Measurements from ENCODE around the gene ASB10. TPM values are rescaled to one million over a fixed set of nuclear protein-coding genes. Genes with fewer than 3 reads are reported as not detected.

Gene ASB10
- total and polyA plus RNA-seq, 2 of the 13 experiments (the other 11 are each of a cell fraction or from before 2014, with no cell fraction given), result not detected

- TF ChIP-seq E2F1 (CRISPR knock-in tag; IDR thresholded peaks at IDR 0.05), result 0 out of 2 replicates have a peak, but pooled peaks have one; percentile 18
- no peak for TF ChIP-seq HNF1B (CRISPR knock-in tag; IDR thresholded peaks at IDR 0.05)
- no peak for TF ChIP-seq ZBTB34 (CRISPR knock-in tag; IDR thresholded peaks at IDR 0.05)
- no peak for TF ChIP-seq ZNF782 (CRISPR knock-in tag; IDR thresholded peaks at IDR 0.05; ENCODE audit: borderline replicate concordance)
- no peak for TF ChIP-seq NPAS2 (CRISPR knock-in tag; IDR thresholded peaks at IDR 0.05; ENCODE audit: borderline replicate concordance)
- no peak for TF ChIP-seq HNF1A (IDR thresholded peaks at IDR 0.05; ENCODE audit: low read depth)
- no peak for TF ChIP-seq HNF1A (CRISPR knock-in tag; IDR thresholded peaks at IDR 0.05; ENCODE audit: borderline replicate concordance)
- peak; percentile 66; the same call in 1 of the 2 replicates for TF ChIP-seq IRF2 (CRISPR knock-in tag; IDR thresholded peaks at IDR 0.05)
- TF ChIP-seq SMAD1 (CRISPR knock-in tag; IDR thresholded peaks at IDR 0.05; ENCODE audit: borderline replicate concordance, low read depth), result peak; percentile 57; the same call in 1 of the 2 replicates
- TF ChIP-seq TEAD2 (CRISPR knock-in tag; IDR thresholded peaks at IDR 0.05), result no peak
- TF ChIP-seq ZNF317 (CRISPR knock-in tag; IDR thresholded peaks at IDR 0.05), result no peak
- TF ChIP-seq ZNF280B (CRISPR knock-in tag; IDR thresholded peaks at IDR 0.05; ENCODE audit: borderline replicate concordance), result no peak
- no peak for TF ChIP-seq ZNF34 (CRISPR knock-in tag; IDR thresholded peaks at IDR 0.05; ENCODE audit: borderline replicate concordance)
- TF ChIP-seq NR2C2 (CRISPR knock-in tag; IDR thresholded peaks at IDR 0.05; ENCODE audit: borderline replicate concordance), result no peak
- no peak for TF ChIP-seq MTF1 (CRISPR knock-in tag; IDR thresholded peaks at IDR 0.05)
- TF ChIP-seq MLLT10 (CRISPR knock-in tag; IDR thresholded peaks at IDR 0.05), result no peak
- no peak; the same call in 1 of the 2 replicates for TF ChIP-seq FOXC1 (CRISPR knock-in tag; IDR thresholded peaks at IDR 0.05; ENCODE audit: borderline replicate concordance)
- no peak for TF ChIP-seq JUNB (CRISPR knock-in tag; IDR thresholded peaks at IDR 0.05; ENCODE audit: borderline replicate concordance)
- TF ChIP-seq ZNF468 (CRISPR knock-in tag; IDR thresholded peaks at IDR 0.05), result no peak
Measured at GRCh38 chr7:151232091-151232916, 45.3 kb upstream of the ASB10 start, which contains the start of gene CHPF2 (continued).
